ENCODE results near the gene LPAR3. TPM values are rescaled to one million over a fixed set of nuclear protein-coding genes. Genes with fewer than 3 reads are reported as not detected.

LPAR3 gene
- total and polyA plus RNA-seq, 12 donors = 4.7 to 17.3 (median 10.7) TPM

DNA sequence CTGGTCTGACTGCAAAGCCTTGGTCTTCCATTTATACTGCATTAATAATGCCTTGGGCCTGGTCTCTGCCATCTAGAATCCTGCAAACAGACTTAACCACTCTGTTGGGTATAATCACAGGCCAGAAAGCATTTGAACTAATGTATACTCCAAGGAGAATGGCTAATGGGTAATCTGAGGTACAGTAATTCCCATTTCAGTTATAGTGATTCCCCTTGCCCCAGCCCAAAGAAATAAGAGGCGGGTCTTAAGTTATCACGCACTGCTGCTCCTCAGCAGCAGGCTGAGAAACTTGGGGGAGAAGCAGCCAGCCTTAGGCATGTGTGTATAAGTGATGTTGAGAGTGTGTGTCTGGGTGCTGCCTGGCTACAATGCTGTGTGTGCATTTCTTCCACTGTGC lies 2.4 kb downstream of the LPAR3 start:
- ATAC-seq = no peak
- intact Hi-C loops (cut with DNase I) = loop anchor here in 1 of 10 donors (5.0 kb wide), 1 partner anchor 93 kb away; no protein-coding TSS in a partner anchor
- WGBS, 2 donors = 84 to 90% methylated on average over 2 of the region's 2 CpGs

DNA sequence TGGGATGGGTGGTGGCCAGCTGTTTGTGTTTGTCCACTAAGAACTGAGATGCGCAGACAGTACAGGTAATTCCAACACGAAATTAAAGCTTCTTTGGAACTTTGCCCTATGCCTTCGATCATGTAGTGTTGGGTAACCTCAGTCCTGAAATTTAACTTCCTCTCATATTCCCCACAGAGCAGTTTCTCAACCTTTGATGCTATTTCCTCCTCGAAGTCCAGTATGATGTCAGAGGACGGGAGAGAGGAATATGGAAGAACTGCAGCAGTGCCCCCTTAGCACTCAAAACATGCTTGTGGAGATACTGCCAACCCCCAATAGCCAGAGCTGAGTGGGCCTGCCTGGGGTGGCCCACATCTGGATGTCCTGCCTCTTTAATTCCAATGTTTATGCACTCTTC lies 3.6 kb downstream of the LPAR3 start:
- no peak for TF ChIP-seq CTCF (IDR thresholded peaks at IDR 0.05)
- no peak overlapping the region for H3K4me3 ChIP-seq
- peaks cover 0 to 32% (median 26%) of the 10 kb centered on the region in 7 donors for H3K27me3 ChIP-seq
- 47 to 65% methylated on average over 5 of the region's 5 CpGs for WGBS, 2 donors
- no peaks in the 10 kb centered on the region for H3K9me3 ChIP-seq
- H3K36me3 ChIP-seq = no peaks in the 10 kb centered on the region
- peaks cover 0 to 18% (median 5%) of the 10 kb centered on the region in 9 donors for H3K4me1 ChIP-seq
- ATAC-seq = no peak
- H3K27ac ChIP-seq = no peak overlapping the region
- intact Hi-C loops (cut with DNase I) = loop anchor here in 3 of 10 donors (5.0 to 10.0 kb wide), 2 partner anchors 92 to 95 kb away; no protein-coding TSS in a partner anchor
- DNase-seq = no peak

More for the DNA sequence above, 2.4 kb downstream of the LPAR3 start:
- no peaks in the 10 kb centered on the region for H3K9me3 ChIP-seq
- no peaks in the 10 kb centered on the region for H3K36me3 ChIP-seq
- peaks cover 0 to 7% (median 0%) of the 10 kb centered on the region in 9 donors for H3K4me1 ChIP-seq
- H3K4me3 ChIP-seq = no peak overlapping the region
- TF ChIP-seq CTCF (IDR thresholded peaks at IDR 0.05) = no peak
- H3K27ac ChIP-seq = no peak overlapping the region
- H3K27me3 ChIP-seq = peaks cover 0 to 40% (median 27%) of the 10 kb centered on the region in 7 donors
- DNase-seq = no peak

- H3K27me3 ChIP-seq = peaks cover 0 to 26% (median 20%) of the 10 kb centered on the region in 7 donors
- H3K27ac ChIP-seq = no peak overlapping the region
- no peak for DNase-seq
- H3K9me3 ChIP-seq = no peaks in the 10 kb centered on the region
- no peak overlapping the region for H3K4me3 ChIP-seq
- intact Hi-C loops (cut with DNase I) = loop anchor here in 3 of 10 donors (5.0 to 10.0 kb wide), 2 partner anchors 91 to 94 kb away; no protein-coding TSS in a partner anchor
- no peaks in the 10 kb centered on the region for H3K36me3 ChIP-seq
- no peak for TF ChIP-seq CTCF (IDR thresholded peaks at IDR 0.05)
- peaks cover 0 to 19% (median 5%) of the 10 kb centered on the region in 9 donors for H3K4me1 ChIP-seq
- ATAC-seq = no peak
Measured at GRCh38 chr1:84888753-84889152, 4.3 kb downstream of the LPAR3 start.

GRCh38 chr1:84887261-84887934 lies 5.6 kb downstream of the LPAR3 start:
- no peak for TF ChIP-seq CTCF (IDR thresholded peaks at IDR 0.05)
- WGBS, 2 donors = 85 to 88% methylated on average over 4 of the region's 4 CpGs
- Histone ChIP-seq H3K4me3 (no peak overlapping the region), H3K36me3 (no peaks in the 10 kb centered on the region), H3K9me3 (no peaks in the 10 kb centered on the region), H3K27ac (no peak overlapping the region), H3K27me3 (peaks cover 0 to 13% (median 7%) of the 10 kb centered on the region in 7 donors), H3K4me1 (peaks cover 0 to 15% (median 4%) of the 10 kb centered on the region in 9 donors)
- no peak for ATAC-seq
- intact Hi-C loops (cut with DNase I) = loop anchor here in 3 of 10 donors (5.0 to 10.0 kb wide), 2 partner anchors 90 to 93 kb away; no protein-coding TSS in a partner anchor
- no peak for DNase-seq
